Peyer's patch (tissue), 4 donors: ENCODE data around the gene KDM4C.

Experiments used
- POLR2A ChIP-seq, 2 donors: fragments of 450-650 bp; IDR thresholded peaks; one replicate each; pipeline ENCODE4 v1.5.1; 2017; ENCODE audit warnings: antibody characterized with exemption in 2 of 2, mild to moderate bottlenecking in 2 of 2, moderate library complexity in 2 of 2
- TF ChIP-seq, protein P1 (sequence below), 6 experiments: fragments of 450-650 bp in 4 of 6; fragments of 200-600 bp in 2 of 6; sonication (generic) in 1 of 6; IDR thresholded peaks; one replicate each; pipeline ENCODE4 v1.5.1; 2017 to 2019; ENCODE audit warnings: antibody characterized with exemption in 6 of 6, mild to moderate bottlenecking in 3 of 6, moderate library complexity in 1 of 6

DNA sequence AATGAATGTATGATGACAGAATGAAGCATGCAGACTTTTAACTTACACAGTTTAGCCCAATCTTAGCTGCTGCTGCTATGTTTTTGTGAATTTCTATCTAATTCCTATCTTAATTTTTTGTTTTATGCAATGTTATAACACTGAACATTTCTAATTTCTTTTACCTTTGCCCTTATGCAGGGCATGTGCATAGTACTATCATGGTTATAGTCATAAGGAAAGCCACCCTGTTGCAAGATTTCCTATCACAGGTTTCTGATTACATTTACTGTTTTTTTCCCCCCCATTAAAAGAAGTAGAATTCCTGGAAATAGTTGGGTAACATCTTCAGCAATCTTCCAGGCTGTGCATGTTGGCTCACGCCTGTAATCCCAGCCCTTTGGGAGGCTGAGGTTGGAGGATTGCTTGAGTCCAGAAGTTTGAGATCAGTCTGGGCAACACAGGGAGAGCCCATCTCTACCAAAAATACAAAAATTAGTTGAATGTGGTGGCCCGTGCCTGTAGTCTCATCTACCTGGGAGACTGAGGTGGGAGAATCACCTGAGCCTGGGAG, 164.4 kb downstream of the KDM4C start:
- TF ChIP-seq, protein P1, sequence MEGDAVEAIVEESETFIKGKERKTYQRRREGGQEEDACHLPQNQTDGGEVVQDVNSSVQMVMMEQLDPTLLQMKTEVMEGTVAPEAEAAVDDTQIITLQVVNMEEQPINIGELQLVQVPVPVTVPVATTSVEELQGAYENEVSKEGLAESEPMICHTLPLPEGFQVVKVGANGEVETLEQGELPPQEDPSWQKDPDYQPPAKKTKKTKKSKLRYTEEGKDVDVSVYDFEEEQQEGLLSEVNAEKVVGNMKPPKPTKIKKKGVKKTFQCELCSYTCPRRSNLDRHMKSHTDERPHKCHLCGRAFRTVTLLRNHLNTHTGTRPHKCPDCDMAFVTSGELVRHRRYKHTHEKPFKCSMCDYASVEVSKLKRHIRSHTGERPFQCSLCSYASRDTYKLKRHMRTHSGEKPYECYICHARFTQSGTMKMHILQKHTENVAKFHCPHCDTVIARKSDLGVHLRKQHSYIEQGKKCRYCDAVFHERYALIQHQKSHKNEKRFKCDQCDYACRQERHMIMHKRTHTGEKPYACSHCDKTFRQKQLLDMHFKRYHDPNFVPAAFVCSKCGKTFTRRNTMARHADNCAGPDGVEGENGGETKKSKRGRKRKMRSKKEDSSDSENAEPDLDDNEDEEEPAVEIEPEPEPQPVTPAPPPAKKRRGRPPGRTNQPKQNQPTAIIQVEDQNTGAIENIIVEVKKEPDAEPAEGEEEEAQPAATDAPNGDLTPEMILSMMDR (IDR thresholded peaks at IDR 0.05) = no peak
- TF ChIP-seq POLR2A (IDR thresholded peaks at IDR 0.05) = no peak
